NOMO-1 treated with dmso at 0.1 percent for 144 hours (cell line): ENCODE results near the gene CENPX.

Experiments
- DNase-seq: peaks from one replicate; lab custom pipeline; 2025; ENCODE audit not compliant: unreplicated experiment; lab: John Stamatoyannopoulos, UW

The CENPX gene

GRCh38 chr17:82012261-82012639 lies 10.4 kb downstream of the CENPX start:
- DNase-seq = no peak

GRCh38 chr17:82011617-82012187 lies 11.0 kb downstream of the CENPX start:
- DNase-seq = no peak

- DNase-seq = no peak
Observed at GRCh38 chr17:82010575-82011525, 11.8 kb downstream of the CENPX start.

- no peak for DNase-seq
Observed at GRCh38 chr17:82009413-82009812, 13.3 kb downstream of the CENPX start.

GRCh38 chr17:82008941-82009405 lies 13.7 kb downstream of the CENPX start:
- DNase-seq = no peak

- DNase-seq = no peak
Observed at GRCh38 chr17:82008258-82008940, 14.3 kb downstream of the CENPX start.

GRCh38 chr17:82007495-82008257 lies 15.0 kb downstream of the CENPX start:
- no peak for DNase-seq

GRCh38 chr17:82007228-82007494 lies 15.5 kb downstream of the CENPX start:
- no peak for DNase-seq

- no peak for DNase-seq
Observed at GRCh38 chr17:82006468-82007227, 16.0 kb downstream of the CENPX start.

- DNase-seq = no peak
Observed at GRCh38 chr17:82005701-82006348, 16.9 kb downstream of the CENPX start.

GRCh38 chr17:82004517-82005455 lies 17.9 kb downstream of the CENPX start:
- DNase-seq = no peak

GRCh38 chr17:82003411-82004381 lies 19.0 kb downstream of the CENPX start:
- no peak for DNase-seq

- no peak for DNase-seq
Observed at GRCh38 chr17:82001571-82002056, 21.1 kb downstream of the CENPX start.

- no peak for DNase-seq
Observed at GRCh38 chr17:82000803-82001570, 21.7 kb downstream of the CENPX start.

- DNase-seq = no peak
Observed at GRCh38 chr17:81999976-82000802, 22.5 kb downstream of the CENPX start.

GRCh38 chr17:81999587-81999975 lies 23.1 kb downstream of the CENPX start:
- DNase-seq = no peak
